ENCODE measurements around the gene SH3GLB2.

DNA sequence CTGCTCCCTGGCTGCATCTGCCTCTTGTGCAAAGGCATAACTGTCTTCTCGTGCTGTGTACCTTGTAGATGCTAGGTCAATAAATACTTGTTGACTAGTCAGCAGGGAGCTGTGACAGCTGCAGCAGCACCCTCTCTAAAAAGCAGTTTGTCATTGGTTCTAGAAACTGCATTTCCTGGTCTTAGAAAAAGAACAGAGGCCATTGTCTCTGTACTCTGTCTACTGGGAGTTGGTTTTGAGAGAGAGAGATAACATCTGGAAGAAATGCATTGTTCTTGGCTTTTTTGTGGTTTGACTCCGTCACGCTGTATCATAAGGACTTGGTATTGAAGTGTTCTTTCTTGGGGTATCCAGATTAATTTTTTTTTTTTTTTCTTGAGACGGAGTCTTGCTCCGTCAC is 32.3 kb downstream of the SH3GLB2 start:
- TF ChIP-seq, protein P1, sequence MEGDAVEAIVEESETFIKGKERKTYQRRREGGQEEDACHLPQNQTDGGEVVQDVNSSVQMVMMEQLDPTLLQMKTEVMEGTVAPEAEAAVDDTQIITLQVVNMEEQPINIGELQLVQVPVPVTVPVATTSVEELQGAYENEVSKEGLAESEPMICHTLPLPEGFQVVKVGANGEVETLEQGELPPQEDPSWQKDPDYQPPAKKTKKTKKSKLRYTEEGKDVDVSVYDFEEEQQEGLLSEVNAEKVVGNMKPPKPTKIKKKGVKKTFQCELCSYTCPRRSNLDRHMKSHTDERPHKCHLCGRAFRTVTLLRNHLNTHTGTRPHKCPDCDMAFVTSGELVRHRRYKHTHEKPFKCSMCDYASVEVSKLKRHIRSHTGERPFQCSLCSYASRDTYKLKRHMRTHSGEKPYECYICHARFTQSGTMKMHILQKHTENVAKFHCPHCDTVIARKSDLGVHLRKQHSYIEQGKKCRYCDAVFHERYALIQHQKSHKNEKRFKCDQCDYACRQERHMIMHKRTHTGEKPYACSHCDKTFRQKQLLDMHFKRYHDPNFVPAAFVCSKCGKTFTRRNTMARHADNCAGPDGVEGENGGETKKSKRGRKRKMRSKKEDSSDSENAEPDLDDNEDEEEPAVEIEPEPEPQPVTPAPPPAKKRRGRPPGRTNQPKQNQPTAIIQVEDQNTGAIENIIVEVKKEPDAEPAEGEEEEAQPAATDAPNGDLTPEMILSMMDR (IDR thresholded peaks at IDR 0.05 in 4 of 5, conservative IDR thresholded peaks at IDR 0.05 in 1 of 5) = no peak
- no peak for TF ChIP-seq POLR2A (IDR thresholded peaks at IDR 0.05)
